GM12892 (cell line): ENCODE results near the gene IPMK.
"Not testable (repeated sequence)": the region's sequence is repeated elsewhere in the genome, so short reads cannot be mapped to it uniquely, and the experiment has no call there.

Experiments
- DNase-seq: peaks from one replicate; pipeline ENCODE4 v3.0.0; 2011; ENCODE audit not compliant: insufficient read length
- FAIRE-seq: peaks from 2 replicates; lab custom pipeline; 2011; peaks lifted over from hg19 to GRCh38; lab: Jason Lieb, UNC
- POLR2A ChIP-seq: IDR thresholded peaks from 2 replicates; pipeline ENCODE4 v1.6.1; 2011; ENCODE audit warnings: low read depth, low read length, control low read depth
- POLR2AphosphoS5 ChIP-seq: IDR thresholded peaks from 2 replicates; pipeline ENCODE4 v1.6.1; 2011; ENCODE audit warnings: low read depth, low read length, control low read depth
- TAF1 ChIP-seq: IDR thresholded peaks from 2 replicates; pipeline ENCODE4 v1.6.1; 2011; ENCODE audit warnings: low read depth, mild to moderate bottlenecking, control low read depth, low read length, borderline replicate concordance

The IPMK gene

GRCh38 chr10:58158806-58159205 is 108.9 kb downstream of the IPMK start:
- FAIRE-seq (no peak), DNase-seq (no peak)
- TF ChIP-seq POLR2AphosphoS5 (no peak), TAF1 (no peak), POLR2A (no peak)

GRCh38 chr10:58157076-58157766 is 110.5 kb downstream of the IPMK start:
- TF ChIP-seq POLR2AphosphoS5 (no peak), POLR2A (no peak), TAF1 (no peak)
- no peak for FAIRE-seq
- no peak for DNase-seq

GRCh38 chr10:58155941-58156340 is 111.8 kb downstream of the IPMK start:
- not testable (repeated sequence) for DNase-seq, FAIRE-seq

- DNase-seq (no peak), FAIRE-seq (peak; percentile 9)
- TF ChIP-seq POLR2AphosphoS5 (no peak), POLR2A (no peak), TAF1 (no peak)
These were observed 113.9 kb downstream of the IPMK start for GRCh38 chr10:58153751-58154150.

GRCh38 chr10:58152673-58153263 is 114.9 kb downstream of the IPMK start:
- FAIRE-seq = peak; percentile 5
- no peak for DNase-seq
- no peak for TF ChIP-seq POLR2A
- TF ChIP-seq POLR2AphosphoS5 = no peak
- no peak for TF ChIP-seq TAF1

- FAIRE-seq (no peak), DNase-seq (no peak)
- TF ChIP-seq TAF1 = no peak
- no peak for TF ChIP-seq POLR2A
These were observed 117.4 kb downstream of the IPMK start for GRCh38 chr10:58150290-58150689.

GRCh38 chr10:58143944-58144343 is 123.8 kb downstream of the IPMK start:
- no peak for FAIRE-seq
- DNase-seq = no peak
- TF ChIP-seq POLR2AphosphoS5 = no peak
- TF ChIP-seq POLR2A = no peak
- no peak for TF ChIP-seq TAF1
